ENCODE data around the gene AP3B1. TPM values are rescaled to one million over a fixed set of nuclear protein-coding genes. Genes with fewer than 3 reads are reported as not detected.

The AP3B1 gene
- total and polyA plus RNA-seq, 12 donors: 22.0 to 59.1 (median 34.3) TPM

GRCh38 chr5:77990020-77990419 is 304.5 kb downstream of the AP3B1 start:
- intact Hi-C loops (cut with DNase I): loop anchor here in 1 of 2 donors (10.0 kb wide), 1 partner anchor 115 kb away; no protein-coding TSS in a partner anchor
- Histone ChIP-seq H3K27me3 (no peaks in the 10 kb centered on the region), H3K4me1 (replicated peaks in 1 of 2) (no peaks in the 10 kb centered on the region), H3K36me3 (replicated peaks in 1 of 2) (no peaks in the 10 kb centered on the region), H3K4me3 (no peak overlapping the region), H3K27ac (no peak overlapping the region), H3K9me3 (replicated peaks in 1 of 3) (no peaks in the 10 kb centered on the region)
- no peak for DNase-seq
- 58 to 86% (median 77%) methylated on average over 3 of the region's 3 CpGs for WGBS, 4 donors
- TF ChIP-seq POLR2A (IDR thresholded peaks at IDR 0.05): no peak
- no peak for TF ChIP-seq CTCF (IDR thresholded peaks at IDR 0.05)

GRCh38 chr5:77987988-77988387 is 306.5 kb downstream of the AP3B1 start:
- no peaks in the 10 kb centered on the region for H3K36me3 ChIP-seq (replicated peaks in 1 of 2)
- no peaks in the 10 kb centered on the region for H3K4me1 ChIP-seq (replicated peaks in 1 of 2)
- H3K27me3 ChIP-seq: no peaks in the 10 kb centered on the region
- H3K4me3 ChIP-seq: no peak overlapping the region
- WGBS, 4 donors: 86 to 96% (median 92%) methylated on average over 10 to 19 of the region's 19 CpGs
- H3K9me3 ChIP-seq (replicated peaks in 1 of 3): no peaks in the 10 kb centered on the region
- TF ChIP-seq CTCF (IDR thresholded peaks at IDR 0.05): no peak
- TF ChIP-seq POLR2A (IDR thresholded peaks at IDR 0.05): no peak
- no peak overlapping the region for H3K27ac ChIP-seq
- intact Hi-C loops (cut with DNase I): no loop called here
- no peak for DNase-seq

GRCh38 chr5:77987331-77987730 is 307.2 kb downstream of the AP3B1 start:
- WGBS, 4 donors: 77 to 82% (median 79%) methylated on average over 5 of the region's 5 CpGs
- intact Hi-C loops (cut with DNase I): no loop called here
- Histone ChIP-seq H3K27me3 (no peaks in the 10 kb centered on the region), H3K9me3 (replicated peaks in 1 of 3) (no peaks in the 10 kb centered on the region), H3K4me1 (replicated peaks in 1 of 2) (no peaks in the 10 kb centered on the region), H3K36me3 (replicated peaks in 1 of 2) (no peaks in the 10 kb centered on the region), H3K4me3 (no peak overlapping the region), H3K27ac (no peak overlapping the region)
- DNase-seq: peak in 1 of 7 donors; percentile 84
- TF ChIP-seq POLR2A (IDR thresholded peaks at IDR 0.05): no peak
- TF ChIP-seq CTCF (IDR thresholded peaks at IDR 0.05): no peak

- Histone ChIP-seq H3K4me3 (no peak overlapping the region), H3K36me3 (replicated peaks in 1 of 2) (no peaks in the 10 kb centered on the region), H3K27me3 (no peaks in the 10 kb centered on the region), H3K27ac (no peak overlapping the region), H3K4me1 (replicated peaks in 1 of 2) (no peaks in the 10 kb centered on the region), H3K9me3 (replicated peaks in 1 of 3) (no peaks in the 10 kb centered on the region)
- TF ChIP-seq CTCF (IDR thresholded peaks at IDR 0.05): no peak
- no peak for TF ChIP-seq POLR2A (IDR thresholded peaks at IDR 0.05)
- no peak for DNase-seq
- 91 to 92% (median 92%) methylated on average over 6 of the region's 6 CpGs for WGBS, 4 donors
- intact Hi-C loops (cut with DNase I): no loop called here
These were observed 308.2 kb downstream of the AP3B1 start for GRCh38 chr5:77986261-77986660.
